Neuronal stem cell (in vitro differentiated cells): Measurements from ENCODE around the gene FERMT2.
A peak's percentile ranks its signal among the peaks of the same experiment; 100 is the strongest.

ENCODE experiments used
- DNase-seq: peaks from one replicate; pipeline ENCODE4 v3.0.0-alpha.2; 2013; ENCODE audit warnings: low spot score
- H2AFZ ChIP-seq: one replicate; pipeline ENCODE4 v1.6.1; 2013; ENCODE audit warnings: mild to moderate bottlenecking, low read length, inconsistent platforms
- H2AK5ac ChIP-seq: 2 replicates; pipeline ENCODE4 v1.6.1; 2013; ENCODE audit warnings: low read depth, mild to moderate bottlenecking, inconsistent platforms, low read length, moderate library complexity, mixed read lengths
- H2BK120ac ChIP-seq: 2 replicates; pipeline ENCODE4 v1.6.1; 2013; ENCODE audit warnings: low read depth, mild to moderate bottlenecking, inconsistent platforms, low read length, moderate library complexity, mixed read lengths
- H2BK12ac ChIP-seq: one replicate; pipeline ENCODE4 v1.6.1; 2013; ENCODE audit warnings: low read length, inconsistent platforms
- H2BK15ac ChIP-seq: 2 replicates; pipeline ENCODE4 v1.6.1; 2013; ENCODE audit warnings: mild to moderate bottlenecking, low read length, inconsistent platforms, mixed read lengths
- H2BK5ac ChIP-seq: one replicate; pipeline ENCODE4 v1.6.1; 2013; ENCODE audit warnings: inconsistent platforms, mild to moderate bottlenecking, low read length, moderate library complexity
- H3K14ac ChIP-seq: one replicate; pipeline ENCODE4 v1.6.1; 2013; ENCODE audit warnings: low read length, inconsistent platforms
- H3K18ac ChIP-seq: 2 replicates; pipeline ENCODE4 v1.6.1; 2013; ENCODE audit warnings: low read length, inconsistent platforms
- H3K23ac ChIP-seq: 2 replicates; pipeline ENCODE4 v1.6.1; 2013; ENCODE audit warnings: low read depth, mild to moderate bottlenecking, mixed read lengths, low read length, inconsistent platforms; ENCODE audit not compliant: poor library complexity
- H3K27ac ChIP-seq: replicated peaks from 3 replicates; pipeline ENCODE4 v1.5.1; 2013; ENCODE audit warnings: low read length, inconsistent platforms
- H3K27me3 ChIP-seq, 3 experiments: 2 replicates each; pipeline ENCODE4 v1.6.1; 2013; ENCODE audit warnings: low read length in 3 of 3, mild to moderate bottlenecking in 2 of 3, inconsistent platforms in 1 of 3, low read depth in 1 of 3, mixed read lengths in 1 of 3, moderate library complexity in 1 of 3; ENCODE audit not compliant: control insufficient read depth in 3 of 3, insufficient read depth in 3 of 3
- H3K36me3 ChIP-seq, 2 donors: replicated peaks in 1 of 2; 2 replicates each; pipeline ENCODE4 v1.6.1; 2013; ENCODE audit warnings: low read length in 2 of 2; ENCODE audit not compliant: control insufficient read depth in 2 of 2, insufficient read depth in 2 of 2
- H3K4ac ChIP-seq: 2 replicates; pipeline ENCODE4 v1.6.1; 2013; ENCODE audit warnings: inconsistent platforms, mild to moderate bottlenecking, low read length, moderate library complexity
- H3K4me1 ChIP-seq, 2 donors: 1 replicate in 1 of 2; 2 replicates in 1 of 2; pipeline ENCODE4 v1.6.1; 2013; ENCODE audit warnings: low read length in 2 of 2, low read depth in 1 of 2; ENCODE audit not compliant: control insufficient read depth in 2 of 2, insufficient read depth in 1 of 2
- H3K4me2 ChIP-seq: one replicate; pipeline ENCODE4 v1.6.1; 2013; ENCODE audit warnings: mild to moderate bottlenecking, low read length, inconsistent platforms; ENCODE audit not compliant: insufficient read depth, poor library complexity, severe bottlenecking
- H3K4me3 ChIP-seq, 2 donors: 2 replicates each; pipeline ENCODE4 v1.5.1; 2013; ENCODE audit warnings: low read length in 2 of 2, mild to moderate bottlenecking in 2 of 2, inconsistent platforms in 1 of 2, moderate library complexity in 1 of 2
- H3K79me1 ChIP-seq: one replicate; pipeline ENCODE4 v1.6.1; 2013; ENCODE audit warnings: low read depth, mild to moderate bottlenecking, inconsistent platforms, low read length, moderate library complexity
- H3K9ac ChIP-seq: one replicate; pipeline ENCODE4 v1.6.1; 2013; ENCODE audit warnings: mild to moderate bottlenecking, low read depth, low read length, inconsistent platforms; ENCODE audit not compliant: poor library complexity
- H3K9me3 ChIP-seq, 2 donors: replicated peaks in 1 of 2; 2 replicates each; pipeline versions ENCODE3 to v1.6.1; 2013; ENCODE audit warnings: low read length in 2 of 2, mild to moderate bottlenecking in 2 of 2, inconsistent platforms in 1 of 2, low read depth in 1 of 2, mixed read lengths in 1 of 2, moderate library complexity in 1 of 2; ENCODE audit not compliant: control insufficient read depth in 2 of 2, insufficient read depth in 1 of 2
- H4K8ac ChIP-seq: one replicate; pipeline ENCODE4 v1.6.1; 2013; ENCODE audit warnings: low read depth, mild to moderate bottlenecking, inconsistent platforms, low read length, moderate library complexity
- H4K91ac ChIP-seq: one replicate; pipeline ENCODE4 v1.6.1; 2013; ENCODE audit warnings: low read length, low read depth, mild to moderate bottlenecking, inconsistent platforms; ENCODE audit not compliant: poor library complexity
- WGBS, 2 donors: extraction: QIAGEN DNeasy Blood & Tissue Kit; methylation state at CpG; one replicate each; pipeline ENCODE4 v1.1.7; 2013; ENCODE audit warnings: missing lambda C conversion rate in 2 of 2, mixed read lengths in 1 of 2; ENCODE audit not compliant: insufficient read length in 2 of 2, insufficient replicate concordance in 1 of 2; ENCODE audit errors: extremely low coverage in 2 of 2; 5-methylcytosine and 5-hydroxymethylcytosine counted together

The FERMT2 gene

DNA sequence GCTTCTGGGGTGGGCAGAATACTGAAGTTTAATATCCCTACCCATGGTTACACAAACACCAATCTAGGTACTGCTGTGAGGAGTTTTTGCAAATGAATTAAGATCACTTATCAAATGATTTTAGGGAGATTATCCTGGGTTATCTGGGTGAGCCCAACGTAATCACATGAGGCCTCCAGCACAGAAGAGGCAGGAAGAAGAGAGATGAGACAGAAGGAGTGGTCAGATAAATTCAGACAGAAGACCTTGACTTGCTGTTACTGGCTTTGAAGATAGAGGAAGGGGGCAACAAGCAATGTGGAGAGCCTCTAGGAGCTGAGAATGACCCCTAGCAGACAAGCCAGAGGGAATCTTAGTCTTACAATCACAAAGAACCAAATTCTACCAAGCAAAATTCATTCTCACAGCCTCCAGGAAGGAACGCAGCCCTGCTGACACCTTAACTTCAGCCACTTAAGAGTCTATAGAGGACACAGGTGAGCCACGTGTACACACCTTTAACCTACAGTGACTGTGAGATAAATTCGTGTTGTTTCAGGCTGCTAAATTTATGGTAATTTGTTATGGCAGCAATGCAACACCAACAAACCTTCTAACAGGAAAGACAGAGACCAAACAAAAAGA is 49.4 kb downstream of the FERMT2 start:
- no peak overlapping the region for H2AK5ac ChIP-seq
- no peak overlapping the region for H4K8ac ChIP-seq
- no peak overlapping the region for H2BK5ac ChIP-seq
- no peak overlapping the region for H2BK15ac ChIP-seq
- no peak overlapping the region for H3K4ac ChIP-seq
- H3K27ac ChIP-seq: peak overlapping the region; percentile 22
- no peak overlapping the region for H2BK12ac ChIP-seq
- no peak overlapping the region for H2BK120ac ChIP-seq
- H3K4me1 ChIP-seq: peaks cover 0 to 4% of the 10 kb centered on the region in 2 donors
- no peaks in the 10 kb centered on the region for H3K27me3 ChIP-seq
- H3K9ac ChIP-seq: no peak overlapping the region
- peaks cover 4% of the 10 kb centered on the region for H3K79me1 ChIP-seq
- H3K4me3 ChIP-seq: no peak overlapping the region
- peaks cover 9 to 32% of the 10 kb centered on the region in 2 donors for H3K36me3 ChIP-seq
- WGBS, 2 donors: no CpG with 5 or more reads among the region's 4 CpGs
- no peak overlapping the region for H3K14ac ChIP-seq
- no peak overlapping the region for H3K18ac ChIP-seq
- H3K4me2 ChIP-seq: no peak overlapping the region
- no peak overlapping the region for H2AFZ ChIP-seq
- no peak overlapping the region for H3K23ac ChIP-seq
- DNase-seq: no peak
- no peak overlapping the region for H4K91ac ChIP-seq
- no peaks in the 10 kb centered on the region for H3K9me3 ChIP-seq

DNA sequence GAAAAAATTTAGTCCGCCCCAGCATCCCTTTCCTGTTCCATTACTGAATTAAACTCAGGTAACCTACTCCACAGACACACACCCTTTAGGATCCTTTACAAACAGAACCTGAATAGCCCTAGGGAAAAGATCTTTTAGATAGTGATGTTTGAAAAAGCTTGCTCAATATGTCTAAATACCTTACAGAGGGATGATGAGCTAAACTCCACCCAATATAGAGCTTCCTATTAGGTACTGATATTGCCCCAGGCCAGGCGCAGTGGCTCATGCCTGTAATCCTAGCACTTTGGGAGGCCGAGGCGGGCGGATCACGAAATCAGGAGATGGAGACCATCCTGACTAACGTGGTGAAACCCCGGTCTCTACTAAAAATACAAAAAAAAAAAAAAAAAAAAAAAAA is 50.1 kb downstream of the FERMT2 start:
- DNase-seq: no peak
- H4K8ac ChIP-seq: no peak overlapping the region
- no peak overlapping the region for H3K27ac ChIP-seq
- no peak overlapping the region for H3K23ac ChIP-seq
- no peak overlapping the region for H3K4me3 ChIP-seq
- no peak overlapping the region for H3K18ac ChIP-seq
- no CpG with 5 or more reads among the region's 8 CpGs for WGBS, 2 donors
- H2AFZ ChIP-seq: no peak overlapping the region
- H3K14ac ChIP-seq: no peak overlapping the region
- no peak overlapping the region for H2BK5ac ChIP-seq
- no peak overlapping the region for H2AK5ac ChIP-seq
- peaks cover 0 to 2% of the 10 kb centered on the region in 2 donors for H3K4me1 ChIP-seq
- H3K79me1 ChIP-seq: peaks cover 2% of the 10 kb centered on the region
- H3K36me3 ChIP-seq: peaks cover 7 to 27% of the 10 kb centered on the region in 2 donors
- no peak overlapping the region for H2BK15ac ChIP-seq
- H4K91ac ChIP-seq: no peak overlapping the region
- no peak overlapping the region for H3K4ac ChIP-seq
- H3K27me3 ChIP-seq: no peaks in the 10 kb centered on the region
- no peak overlapping the region for H2BK12ac ChIP-seq
- no peak overlapping the region for H3K9ac ChIP-seq
- H3K4me2 ChIP-seq: no peak overlapping the region
- H3K9me3 ChIP-seq: no peaks in the 10 kb centered on the region
- no peak overlapping the region for H2BK120ac ChIP-seq

DNA sequence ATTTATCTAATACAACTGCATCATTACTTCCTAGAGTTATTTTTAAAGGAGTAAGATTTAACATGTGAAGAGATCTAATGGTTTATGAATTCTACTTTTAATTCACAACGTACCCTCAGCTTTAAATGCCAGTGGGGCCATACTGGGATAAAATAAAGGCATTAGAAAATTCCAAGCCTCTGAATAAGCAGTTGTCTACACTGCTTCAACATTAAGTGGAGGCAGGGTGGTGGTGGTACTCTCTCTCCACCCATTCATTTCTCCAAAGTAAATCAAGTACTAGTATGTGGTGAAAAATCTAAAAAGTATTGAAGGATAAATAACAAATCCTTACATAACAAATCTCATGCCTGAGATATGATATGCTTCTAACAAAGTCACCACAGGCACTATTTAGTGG is 52.4 kb downstream of the FERMT2 start:
- H2BK12ac ChIP-seq: no peak overlapping the region
- H3K27ac ChIP-seq: no peak overlapping the region
- H2AK5ac ChIP-seq: no peak overlapping the region
- H3K18ac ChIP-seq: no peak overlapping the region
- H3K27me3 ChIP-seq: no peaks in the 10 kb centered on the region
- DNase-seq: no peak
- no peak overlapping the region for H3K14ac ChIP-seq
- no peak overlapping the region for H2BK5ac ChIP-seq
- H4K91ac ChIP-seq: no peak overlapping the region
- no peak overlapping the region for H2BK15ac ChIP-seq
- no peak overlapping the region for H3K9ac ChIP-seq
- peaks cover 0 to 2% of the 10 kb centered on the region in 2 donors for H3K4me1 ChIP-seq
- H2BK120ac ChIP-seq: no peak overlapping the region
- H3K4me2 ChIP-seq: no peak overlapping the region
- H4K8ac ChIP-seq: no peak overlapping the region
- H3K23ac ChIP-seq: no peak overlapping the region
- H2AFZ ChIP-seq: no peak overlapping the region
- no peaks in the 10 kb centered on the region for H3K9me3 ChIP-seq
- no CpG with 5 or more reads among the region's 1 CpG for WGBS, 2 donors
- H3K4ac ChIP-seq: no peak overlapping the region
- peaks cover 6 to 29% of the 10 kb centered on the region in 2 donors for H3K36me3 ChIP-seq
- H3K4me3 ChIP-seq: no peak overlapping the region
- peaks cover 2% of the 10 kb centered on the region for H3K79me1 ChIP-seq

DNA sequence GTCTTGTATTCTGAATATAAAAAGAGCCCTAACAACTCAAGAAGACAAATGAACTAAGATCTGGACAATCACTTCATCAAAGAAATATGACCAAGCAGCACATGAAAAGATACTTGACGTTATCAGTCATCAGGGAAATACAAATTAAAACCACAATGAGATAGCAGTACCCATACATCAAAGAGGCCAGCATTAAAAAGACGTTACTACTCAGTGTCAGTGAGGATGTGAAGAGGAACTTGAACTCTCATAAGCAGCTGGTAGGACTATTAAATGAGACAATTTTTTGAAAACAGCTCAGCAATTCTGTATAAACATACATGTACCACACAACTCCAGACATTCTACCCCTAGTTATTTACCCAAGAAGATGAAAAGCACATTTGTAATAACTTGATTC is 55.9 kb downstream of the FERMT2 start:
- Histone ChIP-seq H3K14ac (no peak overlapping the region), H3K27me3 (no peaks in the 10 kb centered on the region), H3K4me2 (no peak overlapping the region), H2BK5ac (no peak overlapping the region), H2AFZ (no peak overlapping the region), H3K18ac (no peak overlapping the region), H3K4me3 (no peak overlapping the region), H3K36me3 (peaks cover 0 to 41% of the 10 kb centered on the region in 2 donors), H2BK15ac (no peak overlapping the region), H3K4me1 (no peaks in the 10 kb centered on the region), H3K23ac (no peak overlapping the region), H2AK5ac (no peak overlapping the region), H3K9ac (no peak overlapping the region), H3K27ac (no peak overlapping the region), H3K4ac (no peak overlapping the region), H3K9me3 (peaks cover 0 to 5% of the 10 kb centered on the region in 2 donors), H4K91ac (no peak overlapping the region), H4K8ac (no peak overlapping the region), H2BK120ac (no peak overlapping the region), H3K79me1 (no peaks in the 10 kb centered on the region), H2BK12ac (no peak overlapping the region)
- WGBS, 2 donors: no CpG with 5 or more reads among the region's 2 CpGs
- DNase-seq: no peak
